ENCODE measurements around the gene RAPGEF6.

The RAPGEF6 gene

DNA sequence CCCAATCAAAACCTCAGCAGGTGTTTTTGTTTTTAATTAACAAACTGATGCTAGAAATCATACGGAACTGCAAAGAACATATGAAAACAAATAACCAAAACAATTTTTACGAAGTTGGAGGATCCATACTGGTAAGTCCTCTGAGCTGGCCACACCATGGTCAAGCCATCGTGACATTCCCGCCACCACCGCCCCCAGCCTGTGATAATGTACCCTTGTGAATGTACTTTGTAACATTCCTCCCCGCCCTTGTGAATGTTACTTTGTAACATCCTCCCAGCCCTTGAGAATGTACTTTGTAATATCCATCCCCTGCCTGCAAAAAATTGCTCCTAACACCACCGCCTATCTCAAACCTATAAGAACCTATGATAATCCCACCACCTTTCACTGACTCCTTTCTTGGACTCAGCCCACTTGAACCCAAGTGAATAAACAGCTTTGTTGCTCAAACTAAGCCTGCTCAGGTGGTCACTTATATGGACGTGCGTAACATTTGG is 63.3 kb downstream of the RAPGEF6 start:
- no peak overlapping the region for H3K4me3 ChIP-seq (ENCODE audit: low read depth, low read length)
- TF ChIP-seq, protein P1, sequence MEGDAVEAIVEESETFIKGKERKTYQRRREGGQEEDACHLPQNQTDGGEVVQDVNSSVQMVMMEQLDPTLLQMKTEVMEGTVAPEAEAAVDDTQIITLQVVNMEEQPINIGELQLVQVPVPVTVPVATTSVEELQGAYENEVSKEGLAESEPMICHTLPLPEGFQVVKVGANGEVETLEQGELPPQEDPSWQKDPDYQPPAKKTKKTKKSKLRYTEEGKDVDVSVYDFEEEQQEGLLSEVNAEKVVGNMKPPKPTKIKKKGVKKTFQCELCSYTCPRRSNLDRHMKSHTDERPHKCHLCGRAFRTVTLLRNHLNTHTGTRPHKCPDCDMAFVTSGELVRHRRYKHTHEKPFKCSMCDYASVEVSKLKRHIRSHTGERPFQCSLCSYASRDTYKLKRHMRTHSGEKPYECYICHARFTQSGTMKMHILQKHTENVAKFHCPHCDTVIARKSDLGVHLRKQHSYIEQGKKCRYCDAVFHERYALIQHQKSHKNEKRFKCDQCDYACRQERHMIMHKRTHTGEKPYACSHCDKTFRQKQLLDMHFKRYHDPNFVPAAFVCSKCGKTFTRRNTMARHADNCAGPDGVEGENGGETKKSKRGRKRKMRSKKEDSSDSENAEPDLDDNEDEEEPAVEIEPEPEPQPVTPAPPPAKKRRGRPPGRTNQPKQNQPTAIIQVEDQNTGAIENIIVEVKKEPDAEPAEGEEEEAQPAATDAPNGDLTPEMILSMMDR (IDR thresholded peaks at IDR 0.05; ENCODE audit: insufficient read depth, low read length, missing control alignments): no peak
- POLR2A ChIA-PET: no interaction called here
- DNase-seq (ENCODE audit: low read depth, low spot score): no peak
- CTCF ChIA-PET: interaction anchor here (0.6 to 2.1 kb wide), 2 partner anchors 9 to 18 kb away, joined by 3 to 10 read pairs; no protein-coding TSS in a partner anchor

DNA sequence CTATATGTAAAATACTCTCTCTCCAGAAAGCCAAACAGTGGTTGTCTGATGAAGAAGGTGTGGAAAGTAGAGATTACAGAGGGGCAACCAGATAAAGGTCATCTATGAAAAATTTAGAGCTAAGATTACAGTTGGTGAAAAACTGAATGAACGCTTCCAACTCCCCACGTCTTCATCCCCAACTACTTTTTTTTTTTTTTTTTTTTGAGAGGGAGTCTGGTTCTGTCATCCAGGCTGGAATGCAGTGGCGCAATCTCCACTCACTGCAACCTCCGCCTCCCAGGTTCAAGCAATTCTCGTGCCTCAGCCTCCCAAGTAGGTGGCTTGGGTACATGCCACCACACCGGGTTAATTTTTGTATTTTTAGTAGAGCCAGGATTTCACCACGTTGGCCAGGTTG is 64.3 kb downstream of the RAPGEF6 start:
- ChIA-PET POLR2A (no interaction called here), CTCF (interaction anchor here (1.2 to 2.1 kb wide), 2 partner anchors 11 to 19 kb away, joined by 3 to 10 read pairs; no protein-coding TSS in a partner anchor)
- DNase-seq (ENCODE audit: low read depth, low spot score): no peak
- no peak overlapping the region for H3K4me3 ChIP-seq (ENCODE audit: low read depth, low read length)
- TF ChIP-seq, protein P1 (IDR thresholded peaks at IDR 0.05; ENCODE audit: insufficient read depth, low read length, missing control alignments): no peak

DNA sequence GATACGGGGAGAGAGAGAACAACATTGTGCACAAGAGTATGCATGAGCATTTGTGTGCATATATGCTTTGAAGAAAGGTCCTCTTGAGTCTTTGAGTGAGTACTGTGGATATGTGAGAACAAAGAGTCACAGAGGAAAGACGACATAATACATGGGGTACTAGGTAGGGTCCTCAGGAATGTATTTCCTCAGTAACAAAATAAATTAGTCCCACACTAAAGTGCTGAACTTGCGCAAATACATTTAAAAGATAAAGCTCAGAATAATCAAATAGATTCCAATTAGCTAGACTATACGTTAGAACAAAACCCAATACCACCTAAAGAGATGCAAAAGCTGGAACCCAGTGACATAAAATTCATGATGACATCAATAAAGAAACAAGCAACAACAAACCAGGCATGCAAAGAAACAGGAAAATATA is 70.8 kb downstream of the RAPGEF6 start:
- no peak for DNase-seq (ENCODE audit: low read depth, low spot score)
- POLR2A ChIA-PET: no interaction called here
- CTCF ChIA-PET: interaction anchor here (0.8 to 3.5 kb wide), 4 partner anchors 20 to 444 kb away, joined by 3 to 21 read pairs (median 4); no protein-coding TSS in a partner anchor
- H3K4me3 ChIP-seq (ENCODE audit: low read depth, low read length): no peak overlapping the region
- TF ChIP-seq, protein P1 (IDR thresholded peaks at IDR 0.05; ENCODE audit: insufficient read depth, low read length, missing control alignments): no peak

DNA sequence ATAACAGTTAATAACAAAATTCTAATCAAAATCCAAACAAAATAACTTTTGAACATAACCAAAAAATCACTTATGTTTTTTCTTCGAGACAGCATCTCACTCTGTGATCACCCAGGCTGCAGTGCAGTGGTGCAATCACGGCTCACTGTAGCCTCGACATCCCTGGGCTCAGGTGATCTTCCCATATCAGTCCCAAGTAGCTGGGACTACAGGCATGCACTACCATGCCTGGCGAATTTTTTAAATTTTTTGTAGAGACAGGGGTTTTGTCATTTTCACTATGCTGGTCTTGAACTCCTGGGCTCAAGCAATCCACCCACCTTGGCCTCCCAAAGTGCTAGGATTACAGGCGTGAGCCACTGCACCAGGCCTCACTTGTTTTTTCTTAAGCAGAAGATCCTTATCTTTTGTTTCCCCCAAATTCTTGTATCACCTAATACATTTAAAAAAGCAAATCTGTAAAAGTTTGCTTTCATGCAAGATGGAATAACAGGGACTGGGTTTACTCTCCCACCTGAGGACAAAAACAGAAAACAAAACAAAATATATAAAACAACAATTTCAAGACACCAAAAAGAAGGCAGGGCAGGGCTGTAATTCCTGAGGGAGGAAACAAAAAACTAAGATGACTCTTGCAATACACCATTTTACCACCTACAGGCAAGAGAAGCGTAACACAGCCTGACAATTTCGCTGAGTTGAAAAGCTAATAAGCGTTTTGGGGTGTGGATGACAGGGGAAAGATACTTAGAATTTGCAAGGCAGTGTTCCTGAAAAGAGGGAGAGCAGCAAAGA is 71.4 kb downstream of the RAPGEF6 start:
- CTCF ChIA-PET: interaction anchor here (0.9 to 3.5 kb wide), 4 partner anchors 8 to 444 kb away, joined by 3 to 21 read pairs (median 4); no protein-coding TSS in a partner anchor
- no peak overlapping the region for H3K4me3 ChIP-seq (ENCODE audit: low read depth, low read length)
- POLR2A ChIA-PET: no interaction called here
- DNase-seq (ENCODE audit: low read depth, low spot score): no peak
- TF ChIP-seq, protein P1 (IDR thresholded peaks at IDR 0.05; ENCODE audit: insufficient read depth, low read length, missing control alignments): no peak

DNA sequence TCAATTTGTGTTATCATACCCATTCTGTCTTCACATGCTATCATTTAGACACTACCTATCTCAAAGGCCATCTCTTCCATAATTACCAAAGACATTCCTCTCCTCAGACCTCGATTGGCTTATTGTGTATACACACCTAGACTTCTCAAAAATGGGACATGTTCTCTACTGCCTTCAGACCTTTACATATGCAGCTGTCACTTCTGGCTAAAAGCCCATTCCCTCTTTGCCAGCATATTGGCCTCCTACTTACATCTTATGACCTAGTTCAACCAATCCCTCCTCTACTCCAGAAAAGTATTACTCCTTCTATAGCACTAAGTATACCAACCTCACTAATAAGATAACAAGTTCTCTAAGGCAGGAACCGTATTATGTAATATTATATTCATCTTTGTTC is 84.4 kb downstream of the RAPGEF6 start:
- ChIA-PET POLR2A (no interaction called here), CTCF (no interaction called here)
- H3K4me3 ChIP-seq (ENCODE audit: low read depth, low read length): no peak overlapping the region
- no peak for DNase-seq (ENCODE audit: low read depth, low spot score)
- TF ChIP-seq, protein P1 (IDR thresholded peaks at IDR 0.05; ENCODE audit: insufficient read depth, low read length, missing control alignments): no peak

DNA sequence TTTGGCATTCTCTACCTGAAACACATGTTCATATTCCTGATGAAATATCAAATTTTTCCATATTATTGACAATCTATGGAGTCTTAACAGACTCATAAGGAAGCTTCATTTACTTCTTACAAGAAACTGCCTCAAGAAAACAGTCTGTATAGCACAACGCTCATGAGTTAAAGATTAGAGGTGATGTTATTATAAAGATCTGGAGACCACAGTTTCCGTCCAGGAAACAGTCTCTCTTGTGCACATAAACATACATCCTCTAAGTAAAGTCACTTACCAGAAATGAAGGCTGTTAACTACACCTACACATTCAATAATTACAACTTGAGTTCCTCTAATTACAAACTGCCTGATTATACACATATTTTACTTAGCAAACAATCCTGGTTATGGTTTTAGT is 86.9 kb downstream of the RAPGEF6 start:
- no peak for DNase-seq (ENCODE audit: low read depth, low spot score)
- H3K4me3 ChIP-seq (ENCODE audit: low read depth, low read length): no peak overlapping the region
- ChIA-PET POLR2A (no interaction called here), CTCF (interaction anchor here (1.0 kb wide), 1 partner anchor 41 kb away, joined by 4 read pairs; no protein-coding TSS in a partner anchor)
- TF ChIP-seq, protein P1 (IDR thresholded peaks at IDR 0.05; ENCODE audit: insufficient read depth, low read length, missing control alignments): no peak
